Osteocyte (in vitro differentiated cells): Measurements from ENCODE around the gene YY2. TPM values are rescaled to one million over a fixed set of nuclear protein-coding genes. Genes with fewer than 3 reads are reported as not detected.
A peak's percentile ranks its signal among the peaks of the same experiment; 100 is the strongest.
"Not testable (repeated sequence)": the region's sequence is repeated elsewhere in the genome, so short reads cannot be mapped to it uniquely, and the experiment has no call there.

Experiments used
- DNase-seq: peaks from one replicate; pipeline ENCODE4 v3.0.0; 2021; ENCODE audit warnings: mixed read lengths; ENCODE audit not compliant: unreplicated experiment; ENCODE audit errors: extremely low spot score
- H3K27ac Mint-ChIP-seq: one replicate; pipeline ENCODE4 v1.8.0; 2021; ENCODE audit warnings: mild to moderate bottlenecking, mixed read lengths; ENCODE audit not compliant: unreplicated experiment
- H3K27me3 Mint-ChIP-seq: one replicate; pipeline ENCODE4 v1.8.0; 2021; ENCODE audit warnings: mixed read lengths; ENCODE audit not compliant: unreplicated experiment
- H3K36me3 Mint-ChIP-seq: one replicate; pipeline ENCODE4 v1.8.0; 2021; ENCODE audit warnings: mixed read lengths; ENCODE audit not compliant: unreplicated experiment
- H3K4me1 Mint-ChIP-seq: one replicate; pipeline ENCODE4 v1.8.0; 2021; ENCODE audit warnings: mixed read lengths; ENCODE audit not compliant: unreplicated experiment
- H3K4me3 Mint-ChIP-seq: one replicate; pipeline ENCODE4 v1.8.0; 2021; ENCODE audit warnings: mild to moderate bottlenecking, moderate library complexity, mixed read lengths; ENCODE audit not compliant: unreplicated experiment
- H3K9me3 Mint-ChIP-seq: one replicate; pipeline ENCODE4 v1.8.0; 2021; ENCODE audit warnings: mixed read lengths; ENCODE audit not compliant: unreplicated experiment
- total RNA-seq: library from RNA; stranded (reverse); gene quantifications from 2 replicates; pipeline ENCODE4 v1.2.1, GENCODE V29; 2021
- TF ChIP-seq, protein P1 (sequence below): fragments of 200-600 bp; sonication (generic); IDR thresholded peaks from 2 replicates; pipeline ENCODE4 v1.5.0; 2021; ENCODE audit warnings: antibody characterized with exemption, mild to moderate bottlenecking, moderate library complexity

Gene YY2
- total RNA-seq, 1 donor from 2014 or later: 4.7 TPM

DNA sequence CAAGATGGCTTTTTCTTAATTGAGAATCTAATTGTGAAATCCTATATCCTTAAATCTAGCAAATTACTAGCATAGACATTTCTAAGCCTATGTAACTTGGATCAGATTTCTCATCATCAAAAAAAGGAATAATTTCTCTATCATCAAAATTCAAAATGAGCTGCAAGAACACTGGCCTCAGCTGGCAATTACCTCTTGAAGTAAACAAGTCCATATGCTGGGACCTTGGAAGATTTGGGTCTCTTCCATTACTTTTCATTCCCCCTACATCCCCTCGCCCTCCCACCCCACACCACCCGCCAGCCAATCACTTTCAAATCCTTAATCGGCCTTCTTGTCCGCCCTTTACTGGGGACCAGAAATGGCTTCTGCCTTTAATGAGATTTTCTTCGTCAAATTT is 39.7 kb upstream of the YY2 start:
- TF ChIP-seq, protein P1, sequence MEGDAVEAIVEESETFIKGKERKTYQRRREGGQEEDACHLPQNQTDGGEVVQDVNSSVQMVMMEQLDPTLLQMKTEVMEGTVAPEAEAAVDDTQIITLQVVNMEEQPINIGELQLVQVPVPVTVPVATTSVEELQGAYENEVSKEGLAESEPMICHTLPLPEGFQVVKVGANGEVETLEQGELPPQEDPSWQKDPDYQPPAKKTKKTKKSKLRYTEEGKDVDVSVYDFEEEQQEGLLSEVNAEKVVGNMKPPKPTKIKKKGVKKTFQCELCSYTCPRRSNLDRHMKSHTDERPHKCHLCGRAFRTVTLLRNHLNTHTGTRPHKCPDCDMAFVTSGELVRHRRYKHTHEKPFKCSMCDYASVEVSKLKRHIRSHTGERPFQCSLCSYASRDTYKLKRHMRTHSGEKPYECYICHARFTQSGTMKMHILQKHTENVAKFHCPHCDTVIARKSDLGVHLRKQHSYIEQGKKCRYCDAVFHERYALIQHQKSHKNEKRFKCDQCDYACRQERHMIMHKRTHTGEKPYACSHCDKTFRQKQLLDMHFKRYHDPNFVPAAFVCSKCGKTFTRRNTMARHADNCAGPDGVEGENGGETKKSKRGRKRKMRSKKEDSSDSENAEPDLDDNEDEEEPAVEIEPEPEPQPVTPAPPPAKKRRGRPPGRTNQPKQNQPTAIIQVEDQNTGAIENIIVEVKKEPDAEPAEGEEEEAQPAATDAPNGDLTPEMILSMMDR: no peak
- peaks cover 10% of the 10 kb centered on the region for H3K27me3 Mint-ChIP-seq

DNA sequence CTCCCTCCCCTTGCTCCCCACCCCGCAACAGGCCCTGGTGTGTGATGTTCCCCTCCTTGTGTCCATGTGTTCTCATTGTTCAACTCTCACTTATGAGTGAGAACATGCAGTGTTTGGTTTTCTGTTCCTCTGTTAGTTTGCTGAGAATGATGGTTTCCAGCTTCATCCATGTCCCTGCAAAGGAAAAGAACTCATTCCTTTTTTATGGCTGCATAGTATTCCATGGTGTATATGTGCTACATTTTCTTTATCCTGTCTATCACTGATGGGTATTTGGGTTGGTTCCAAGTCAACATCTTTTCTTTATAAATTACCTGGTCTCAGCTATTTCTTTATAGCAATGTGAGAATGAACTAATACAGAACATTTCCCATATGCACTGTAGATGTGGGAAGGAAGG is 35.6 kb upstream of the YY2 start:
- H3K4me1 Mint-ChIP-seq, DNase-seq, H3K36me3 Mint-ChIP-seq, H3K27ac Mint-ChIP-seq, H3K4me3 Mint-ChIP-seq, H3K9me3 Mint-ChIP-seq: not testable (repeated sequence)
- peaks cover 13% of the 10 kb centered on the region for H3K27me3 Mint-ChIP-seq

More for the DNA sequence above, 39.7 kb upstream of the YY2 start:
- Mint-ChIP-seq H3K4me3 (no peak overlapping the region), H3K36me3 (no peaks in the 10 kb centered on the region), H3K4me1 (no peaks in the 10 kb centered on the region), H3K9me3 (peaks cover 5% of the 10 kb centered on the region), H3K27ac (no peak overlapping the region)
- DNase-seq: no peak

DNA sequence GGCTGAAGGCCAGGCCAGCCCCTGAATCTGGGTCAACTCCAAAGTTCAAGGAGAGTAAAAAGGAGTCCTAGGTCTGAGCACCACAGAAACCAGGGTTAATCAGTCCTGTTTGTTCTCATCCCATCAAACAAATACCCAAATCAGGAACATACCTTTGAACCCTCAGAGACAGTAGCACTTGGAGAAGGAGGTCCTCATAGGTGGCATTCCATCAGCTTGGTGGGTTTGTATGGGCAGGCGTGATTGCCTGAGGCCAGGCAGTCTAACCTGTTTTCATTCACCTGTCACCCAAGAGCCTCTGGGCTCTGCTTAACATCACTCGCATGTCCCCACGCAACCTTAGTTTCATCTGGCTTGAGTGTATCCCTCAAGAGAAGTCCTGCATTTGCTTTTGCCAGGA is 33.9 kb upstream of the YY2 start:
- H3K27ac Mint-ChIP-seq: no peak overlapping the region
- no peak overlapping the region for H3K4me3 Mint-ChIP-seq
- no peaks in the 10 kb centered on the region for H3K36me3 Mint-ChIP-seq
- H3K27me3 Mint-ChIP-seq: peaks cover 16% of the 10 kb centered on the region
- no peak for DNase-seq
- TF ChIP-seq, protein P1: no peak
- H3K9me3 Mint-ChIP-seq: peaks cover 5% of the 10 kb centered on the region
- no peaks in the 10 kb centered on the region for H3K4me1 Mint-ChIP-seq

DNA sequence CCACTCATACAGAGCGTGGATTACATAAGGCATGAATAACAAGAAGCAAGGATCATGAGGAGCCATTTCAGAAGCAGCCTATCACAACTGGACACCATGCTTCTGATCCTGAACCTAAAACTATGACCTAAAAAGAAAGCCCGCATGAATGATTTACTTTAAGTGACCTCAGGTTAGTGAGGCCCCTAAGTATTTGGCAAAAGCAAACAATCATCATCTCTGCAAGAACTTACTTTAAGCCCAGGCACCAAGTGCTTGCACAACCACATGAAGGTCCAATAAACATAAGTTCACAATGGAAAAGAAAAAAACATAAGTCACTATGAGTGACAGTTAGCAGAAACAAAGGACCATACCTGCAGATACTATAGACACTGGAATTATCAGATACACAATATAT is 24.3 kb upstream of the YY2 start:
- H3K4me1 Mint-ChIP-seq: no peaks in the 10 kb centered on the region
- TF ChIP-seq, protein P1: no peak
- no peak for DNase-seq
- no peak overlapping the region for H3K27ac Mint-ChIP-seq
- H3K27me3 Mint-ChIP-seq: peaks cover 28% of the 10 kb centered on the region
- H3K9me3 Mint-ChIP-seq: no peaks in the 10 kb centered on the region
- H3K36me3 Mint-ChIP-seq: no peaks in the 10 kb centered on the region
- no peak overlapping the region for H3K4me3 Mint-ChIP-seq

DNA sequence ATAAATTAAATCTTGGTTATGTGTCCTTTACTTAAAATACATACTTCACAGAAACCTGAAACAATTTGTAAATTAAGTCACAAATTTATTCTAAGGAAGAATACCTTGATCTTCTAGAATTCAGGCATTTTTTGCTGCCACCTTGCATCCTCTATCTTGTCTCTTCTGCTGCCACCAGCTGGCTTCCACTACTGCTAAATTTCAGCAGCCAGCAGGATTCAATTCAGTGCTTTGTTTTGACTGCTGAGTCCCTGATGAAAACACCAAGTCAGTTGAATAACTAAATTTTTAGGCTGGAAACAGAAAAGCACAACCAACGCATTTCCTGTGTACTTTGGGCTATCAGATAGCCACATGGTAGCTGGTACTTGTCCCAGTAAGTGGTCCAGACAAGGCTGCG is 18.7 kb upstream of the YY2 start:
- H3K4me3 Mint-ChIP-seq: no peak overlapping the region
- TF ChIP-seq, protein P1: no peak
- DNase-seq: no peak
- H3K27me3 Mint-ChIP-seq: peaks cover 7% of the 10 kb centered on the region
- peaks cover 7% of the 10 kb centered on the region for H3K4me1 Mint-ChIP-seq
- no peak overlapping the region for H3K27ac Mint-ChIP-seq
- no peaks in the 10 kb centered on the region for H3K36me3 Mint-ChIP-seq
- no peaks in the 10 kb centered on the region for H3K9me3 Mint-ChIP-seq

GRCh38 chrX:21838937-21839333 is 16.9 kb upstream of the YY2 start:
- Mint-ChIP-seq H3K36me3 (peaks cover 3% of the 10 kb centered on the region), H3K27ac (peak overlapping the region; percentile 90), H3K4me1 (peaks cover 15% of the 10 kb centered on the region), H3K4me3 (peak overlapping the region; percentile 86), H3K27me3 (no peaks in the 10 kb centered on the region), H3K9me3 (no peaks in the 10 kb centered on the region)
- DNase-seq: no peak
- TF ChIP-seq, protein P1: no peak
